ENCODE results near the gene NXPE4. TPM values are rescaled to one million over a fixed set of nuclear protein-coding genes. Genes with fewer than 3 reads are reported as not detected.

NXPE4 gene
- total and polyA plus RNA-seq, 2 of the 8 experiments (the other 6 are each of a cell fraction or from before 2014, with no cell fraction given) = not detected

DNA sequence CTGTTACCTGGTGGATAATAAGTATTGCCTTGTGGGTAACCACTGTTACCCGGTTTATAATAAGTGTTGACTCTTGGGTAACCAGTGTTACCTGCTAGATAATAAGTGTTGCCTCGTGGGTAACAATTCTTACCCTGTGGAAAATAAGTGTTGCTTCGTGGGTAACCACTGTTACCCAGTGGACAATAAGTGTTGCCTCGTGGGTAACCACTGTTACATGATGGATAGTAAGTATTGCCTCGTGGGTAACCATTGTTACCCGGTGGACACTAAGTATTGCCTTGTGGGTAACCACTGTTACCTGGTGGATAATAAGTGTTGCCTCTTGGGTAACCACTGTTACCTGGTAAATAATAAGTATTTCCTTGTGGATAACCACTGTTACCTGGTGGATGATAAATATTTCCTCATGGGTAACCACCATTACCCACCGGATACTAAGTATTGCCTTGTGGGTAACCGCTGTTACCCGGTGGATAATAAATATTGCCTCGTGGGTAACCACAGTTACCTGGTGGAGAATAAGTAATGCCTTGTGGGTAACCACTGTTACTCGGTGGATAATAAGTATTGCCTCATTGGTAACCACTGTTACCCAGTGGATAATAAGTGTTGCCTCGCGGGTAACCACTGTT lies 8.7 kb upstream of the NXPE4 start:
- Histone ChIP-seq H4K20me1 (replicated peaks in 1 of 2; ENCODE audit: control insufficient read depth in 1 of 2, insufficient read depth in 2 of 2, low read length in 2 of 2) (no peaks in the 10 kb centered on the region), H2BK12ac (ENCODE audit: low read depth, low read length) (no peak overlapping the region), H3K27me3 (replicated peaks in 1 of 4; ENCODE audit: control insufficient read depth in 3 of 4, extremely low read depth in 1 of 4, insufficient read depth in 3 of 4, low read length in 3 of 4) (no peaks in the 10 kb centered on the region), H3K4me3 (ENCODE audit: extremely low read depth in 1 of 4, insufficient read depth in 2 of 4, low read depth in 3 of 4, low read length in 4 of 4) (no peak overlapping the region), H3K56ac (replicated peaks; ENCODE audit: insufficient read length, low read depth, low read length) (no peak overlapping the region), H2AFZ (ENCODE audit: low read length) (no peak overlapping the region), H3K36me3 (ENCODE audit: control insufficient read depth in 2 of 4, insufficient read depth in 4 of 4, low read length in 3 of 4) (no peaks in the 10 kb centered on the region), H3K79me1 (ENCODE audit: low read depth, low read length) (no peaks in the 10 kb centered on the region), H3K9me3 (ENCODE audit: insufficient read depth in 2 of 2, low read depth in 1 of 2, low read length in 1 of 2) (peaks cover 13 to 21% of the 10 kb centered on the region in 2 experiments; a peak in 3 of 4 replicates), H4K5ac (ENCODE audit: insufficient read length, low read depth, low read length) (no peak overlapping the region), H2BK15ac (ENCODE audit: low read length) (no peak overlapping the region), H2BK120ac (replicated peaks; ENCODE audit: low read depth, low read length) (no peak overlapping the region), H3K27ac (ENCODE audit: low read depth, low read length) (no peak overlapping the region), H3K23ac (ENCODE audit: insufficient read length) (no peak overlapping the region), H3K18ac (ENCODE audit: extremely low read depth, low read length) (no peak overlapping the region), H3K4me1 (replicated peaks in 1 of 4; ENCODE audit: control insufficient read depth in 3 of 4, insufficient read depth in 4 of 4, low read length in 3 of 4) (no peaks in the 10 kb centered on the region), H4K8ac (ENCODE audit: extremely low read depth, insufficient read depth, low read length) (no peak overlapping the region), H2BK20ac (ENCODE audit: low read length) (no peak overlapping the region), H3K4me2 (ENCODE audit: insufficient read depth in 1 of 2, low read depth in 2 of 2, low read length in 2 of 2) (no peak overlapping the region), H3K23me2 (ENCODE audit: low read depth, low read length) (no peaks in the 10 kb centered on the region), H4K91ac (replicated peaks; ENCODE audit: insufficient read length, low read length) (no peak overlapping the region), H3K9ac (replicated peaks in 1 of 4; ENCODE audit: extremely low read depth in 1 of 4, low read depth in 3 of 4, low read length in 3 of 4) (no peak overlapping the region), H2BK5ac (ENCODE audit: low read depth, low read length) (no peak overlapping the region), H3K4ac (replicated peaks; ENCODE audit: insufficient read length, low read depth, low read length) (no peak overlapping the region), H3K14ac (ENCODE audit: insufficient read length) (no peak overlapping the region), H2AK5ac (ENCODE audit: low read depth, low read length) (no peak overlapping the region), H3K79me2 (ENCODE audit: control insufficient read depth in 1 of 2, insufficient read depth in 2 of 2, low read length in 2 of 2) (no peaks in the 10 kb centered on the region)
- DNase-seq (ENCODE audit: low read depth in 1 of 2, low spot score in 2 of 2) (no peak), FAIRE-seq (no peak)
- ChIA-PET CTCF (ENCODE audit: partially characterized antibody) (no interaction called here), POLR2A (ENCODE audit: partially characterized antibody) (no interaction called here)
- 92% methylated on average over 13 of the region's 13 CpGs; no CpG with 5 or more reads in 1 of the 2 experiments for WGBS, 2 experiments (ENCODE audit: extremely low coverage in 1 of 2, insufficient coverage in 1 of 2, insufficient read length in 1 of 2, insufficient replicate concordance in 2 of 2, low coverage in 1 of 2, low lambda C conversion rate in 2 of 2, missing lambda C conversion rate in 1 of 2)
- TF ChIP-seq FOSL1 (IDR thresholded peaks at IDR 0.05; ENCODE audit: insufficient read depth, low read depth, low read length) (no peak), E2F6 (IDR thresholded peaks at IDR 0.05) (no peak), JUN (IDR thresholded peaks at IDR 0.05; ENCODE audit: low read depth, low read length) (no peak), RNF2 (IDR thresholded peaks at IDR 0.05; ENCODE audit: borderline replicate concordance, low read depth, low read length, missing control alignments, poor library complexity, severe bottlenecking) (no peak), SIRT6 (IDR thresholded peaks at IDR 0.05; ENCODE audit: low read length) (no peak), ZNF274 (IDR thresholded peaks at IDR 0.05; ENCODE audit: borderline replicate concordance, extremely low read depth, low read length) (no peak), SUZ12 (IDR thresholded peaks at IDR 0.05; ENCODE audit: low read length) (no peak), BRCA1 (IDR thresholded peaks at IDR 0.05; ENCODE audit: low read depth, low read length) (no peak), SRF (IDR thresholded peaks at IDR 0.05; ENCODE audit: low read depth, low read length) (no peak), SP2 (IDR thresholded peaks at IDR 0.05; ENCODE audit: low read length) (no peak), SAP30 (IDR thresholded peaks at IDR 0.05; ENCODE audit: insufficient read depth, insufficient replicate concordance, low read length) (no peak), EGR1 (IDR thresholded peaks at IDR 0.05; ENCODE audit: borderline replicate concordance, low read depth, low read length) (no peak), MAFK (IDR thresholded peaks at IDR 0.05; ENCODE audit: low read depth, low read length) (no peak)

Data from H1 (cell line).